Esophagus muscularis mucosa (tissue), 3 donors: ENCODE data around the gene CHGA.

Source experiments
- CTCF ChIP-seq, 3 experiments: fragments of 200-600 bp in 2 of 3; fragments of 450-650 bp in 1 of 3; sonication (generic) in 2 of 3; IDR thresholded peaks; one replicate each; pipeline ENCODE4 v1.5.1; 2017 to 2019; ENCODE audit warnings: antibody characterized with exemption in 3 of 3, mild to moderate bottlenecking in 2 of 3, moderate library complexity in 1 of 3
- POLR2A ChIP-seq: fragments of 450-650 bp; IDR thresholded peaks from one replicate; pipeline ENCODE4 v1.6.1; 2017; ENCODE audit warnings: antibody characterized with exemption, moderate library complexity, mild to moderate bottlenecking, low read depth

GRCh38 chr14:92935446-92935845 lies 12.5 kb downstream of the CHGA start:
- TF ChIP-seq CTCF (IDR thresholded peaks at IDR 0.05) (no peak), POLR2A (no peak)
